ENCODE measurements around the gene GBP1.
"Not testable (repeated sequence)": the region's sequence is repeated elsewhere in the genome, so short reads cannot be mapped to it uniquely, and the experiment has no call there.

The GBP1 gene, protein sequence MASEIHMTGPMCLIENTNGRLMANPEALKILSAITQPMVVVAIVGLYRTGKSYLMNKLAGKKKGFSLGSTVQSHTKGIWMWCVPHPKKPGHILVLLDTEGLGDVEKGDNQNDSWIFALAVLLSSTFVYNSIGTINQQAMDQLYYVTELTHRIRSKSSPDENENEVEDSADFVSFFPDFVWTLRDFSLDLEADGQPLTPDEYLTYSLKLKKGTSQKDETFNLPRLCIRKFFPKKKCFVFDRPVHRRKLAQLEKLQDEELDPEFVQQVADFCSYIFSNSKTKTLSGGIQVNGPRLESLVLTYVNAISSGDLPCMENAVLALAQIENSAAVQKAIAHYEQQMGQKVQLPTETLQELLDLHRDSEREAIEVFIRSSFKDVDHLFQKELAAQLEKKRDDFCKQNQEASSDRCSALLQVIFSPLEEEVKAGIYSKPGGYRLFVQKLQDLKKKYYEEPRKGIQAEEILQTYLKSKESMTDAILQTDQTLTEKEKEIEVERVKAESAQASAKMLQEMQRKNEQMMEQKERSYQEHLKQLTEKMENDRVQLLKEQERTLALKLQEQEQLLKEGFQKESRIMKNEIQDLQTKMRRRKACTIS

DNA sequence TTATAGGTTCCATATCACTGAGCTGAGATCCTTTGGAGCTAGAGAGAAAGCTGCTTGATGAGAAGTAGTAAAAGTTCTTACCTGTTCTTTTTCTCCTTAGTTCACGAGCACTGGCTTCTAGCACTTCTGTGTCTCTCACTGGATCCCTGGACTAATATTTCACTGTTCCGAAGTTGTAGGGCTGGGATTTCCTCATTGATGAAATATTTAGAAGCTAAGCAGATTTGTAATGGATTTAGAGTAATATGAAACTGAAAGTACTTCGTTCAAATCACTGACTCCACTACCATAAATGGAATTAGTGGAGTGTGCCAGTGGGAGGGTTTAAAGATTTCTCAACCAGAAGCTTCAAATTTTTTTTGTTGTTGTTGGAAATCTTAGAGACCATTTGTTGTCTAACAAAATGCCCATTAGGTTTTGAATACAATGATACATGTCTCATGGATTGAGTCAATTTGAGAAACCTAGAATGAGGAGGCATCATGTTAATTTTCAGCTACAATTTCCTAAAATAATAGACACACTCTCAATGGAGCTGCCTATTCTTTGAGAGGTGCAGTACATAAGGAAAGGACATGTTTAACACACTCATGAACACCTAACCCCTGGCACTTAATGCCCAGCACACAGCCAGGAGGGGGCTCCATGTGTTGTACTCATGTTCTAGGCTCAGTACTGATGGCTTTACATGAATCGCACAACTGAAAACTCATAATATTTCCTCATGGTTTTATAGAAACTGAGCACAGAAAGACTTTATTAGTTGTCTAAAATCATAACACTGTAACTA lies at the start of gene GBP1:
Gene GBP1, minus strand, starts transcription at position 130 of the 790 bp plus-strand sequence. CDS start 1,974 bp downstream, outside the sequence.
- no peak for DNase-seq (ENCODE audit: low read depth)

DNA sequence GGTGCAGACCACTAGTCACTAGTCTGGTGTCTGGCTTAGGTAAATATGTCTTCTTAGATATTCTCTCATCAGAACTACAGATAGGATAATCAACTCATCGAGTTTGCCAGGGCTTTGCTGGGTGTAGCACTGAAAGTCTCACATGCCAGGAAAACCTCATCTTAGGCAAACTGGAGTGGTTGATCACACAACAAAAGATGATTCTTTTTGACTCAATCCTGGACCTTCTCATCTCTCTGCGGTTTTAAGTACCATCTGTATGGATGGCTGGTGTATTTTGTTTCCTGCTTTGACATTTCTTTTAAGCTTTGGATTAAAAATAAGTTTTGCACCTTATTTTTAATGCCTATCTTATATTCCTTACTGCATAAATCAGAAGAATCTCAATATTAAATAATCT lies 49.7 kb upstream of the GBP1 start:
- DNase-seq (ENCODE audit: low read depth), result no peak

DNA sequence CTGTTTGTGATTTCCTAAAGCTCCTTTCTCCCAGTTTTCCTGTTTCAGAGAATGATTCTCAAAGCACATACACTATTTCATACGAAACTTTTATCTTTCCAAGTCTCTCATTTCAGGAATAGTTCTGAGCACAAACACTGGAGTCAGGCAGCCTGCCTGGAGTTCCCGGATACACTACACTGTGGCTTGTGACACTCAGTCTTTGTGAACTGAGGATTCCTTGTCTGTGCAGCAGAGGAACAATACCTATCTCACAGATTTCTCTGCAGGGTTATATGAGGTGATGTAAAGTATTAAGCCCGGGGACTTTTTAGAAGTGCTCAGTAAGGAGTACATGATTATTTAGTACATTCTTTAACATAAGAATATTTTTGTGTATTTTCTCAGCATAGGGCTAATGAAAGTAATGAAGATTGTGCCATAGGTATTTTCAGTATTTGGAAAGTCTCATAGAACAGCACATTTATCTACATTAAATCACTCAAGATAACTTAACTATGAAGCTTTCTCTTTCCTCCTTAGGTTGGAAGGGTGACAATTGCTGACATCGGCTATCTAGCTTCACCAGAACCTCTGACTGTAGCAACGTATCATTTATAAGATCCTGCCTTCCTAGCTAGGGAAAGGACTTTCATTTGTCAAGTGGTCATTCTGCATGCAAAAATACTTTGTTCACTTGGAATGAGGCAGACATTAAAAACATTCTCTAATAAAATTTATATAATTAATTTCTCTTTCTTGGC lies 48.0 kb upstream of the GBP1 start:
- DNase-seq (ENCODE audit: low read depth), result no peak

DNA sequence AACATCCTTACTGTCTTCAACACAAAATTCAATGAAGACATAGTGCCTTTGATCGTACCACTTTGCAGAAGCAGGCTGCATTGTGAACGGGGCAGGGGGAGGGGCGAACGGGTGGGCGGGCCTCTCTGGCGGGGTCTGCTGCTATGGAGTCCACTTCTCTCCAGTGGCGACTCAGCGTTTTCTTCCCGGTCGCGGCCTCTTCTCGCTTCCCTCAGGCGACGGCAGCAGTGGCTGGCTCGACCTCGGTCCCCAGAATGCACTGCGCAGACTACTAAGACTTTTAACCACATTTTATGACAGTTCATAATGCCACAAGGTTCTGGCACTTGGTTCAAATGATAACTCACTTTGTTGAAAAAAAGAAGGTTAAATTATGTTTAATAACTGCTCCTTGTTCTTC lies 39.7 kb upstream of the GBP1 start:
- peak; percentile 49 for DNase-seq (ENCODE audit: low read depth)

DNA sequence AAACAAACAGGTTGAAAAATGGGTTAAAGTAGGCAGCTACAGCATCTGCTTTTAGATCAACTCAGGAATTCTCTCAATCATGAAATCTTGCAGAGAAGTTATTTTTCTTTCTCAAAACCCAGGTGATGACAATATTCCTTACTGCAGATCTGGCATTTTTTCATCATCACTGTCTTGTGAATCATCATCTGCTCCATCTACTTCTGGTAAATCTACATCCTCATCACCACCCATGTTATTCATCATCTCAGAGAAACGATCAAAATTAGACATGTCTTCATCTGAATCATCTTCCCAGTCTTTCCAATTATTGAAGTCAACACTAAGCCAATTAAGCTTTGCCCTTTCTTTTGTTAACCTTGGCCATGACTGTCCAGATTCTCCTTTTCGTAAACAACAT lies 39.1 kb upstream of the GBP1 start:
- no peak for DNase-seq (ENCODE audit: low read depth)

DNA sequence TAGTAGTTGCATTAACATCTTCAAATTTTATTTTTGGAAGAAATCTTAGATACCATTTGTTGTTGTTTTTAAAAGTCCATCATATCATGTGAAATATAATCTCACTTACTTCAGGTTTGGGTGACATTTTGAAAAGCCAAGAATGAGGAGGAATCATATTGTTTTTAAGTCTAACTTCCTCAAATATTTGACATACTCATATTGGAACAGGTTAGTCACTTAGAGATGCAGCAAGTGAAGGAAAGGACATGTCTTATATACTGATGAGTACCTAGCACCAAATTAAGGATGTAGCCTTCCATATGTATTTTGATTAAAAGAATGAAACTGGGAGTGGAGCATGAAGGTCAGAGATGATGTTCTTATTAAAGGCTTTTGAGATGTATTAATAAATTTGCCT lies 37.0 kb upstream of the GBP1 start:
- DNase-seq (ENCODE audit: low read depth), result no peak

DNA sequence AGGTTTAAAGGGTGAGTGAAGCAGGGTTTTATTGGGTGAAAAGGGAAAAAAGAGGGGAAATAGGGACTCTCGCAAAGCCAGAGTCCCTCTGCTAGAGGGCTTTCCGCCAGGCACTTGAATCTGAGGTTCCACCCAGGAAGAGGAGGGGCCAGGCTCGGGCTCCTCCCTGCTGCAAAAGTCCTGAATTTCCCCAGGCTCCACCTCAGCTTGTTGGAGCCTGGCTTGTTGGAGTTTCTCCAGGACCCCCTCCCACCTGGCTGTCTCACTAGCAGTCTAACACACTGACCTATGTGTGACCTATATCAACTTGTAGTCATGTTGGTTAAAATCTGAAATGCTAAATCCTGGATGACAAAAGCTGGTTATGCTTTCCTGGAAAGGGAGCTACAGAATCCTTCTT lies 35.4 kb upstream of the GBP1 start:
- DNase-seq (ENCODE audit: low read depth), result no peak

DNA sequence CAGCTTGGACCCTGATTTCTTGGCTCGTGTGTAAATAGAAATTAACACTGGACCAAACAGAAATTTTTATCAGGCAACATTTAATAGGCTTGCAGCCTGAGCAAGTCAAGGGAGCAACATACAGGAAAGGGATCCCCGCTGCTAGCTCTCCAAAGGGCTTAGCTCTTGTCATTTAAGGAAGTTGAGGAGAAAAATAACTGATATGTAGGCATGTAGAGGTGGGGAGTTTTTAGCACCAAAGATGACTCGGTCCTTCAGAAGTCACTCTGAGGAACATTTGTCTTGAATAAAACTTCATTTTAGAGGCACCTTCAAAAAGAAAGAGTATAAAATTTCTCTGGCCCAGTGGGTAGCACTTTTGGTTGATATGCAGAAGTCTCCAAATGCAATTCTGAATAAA lies 33.8 kb upstream of the GBP1 start:
- DNase-seq (ENCODE audit: low read depth), result no peak

DNA sequence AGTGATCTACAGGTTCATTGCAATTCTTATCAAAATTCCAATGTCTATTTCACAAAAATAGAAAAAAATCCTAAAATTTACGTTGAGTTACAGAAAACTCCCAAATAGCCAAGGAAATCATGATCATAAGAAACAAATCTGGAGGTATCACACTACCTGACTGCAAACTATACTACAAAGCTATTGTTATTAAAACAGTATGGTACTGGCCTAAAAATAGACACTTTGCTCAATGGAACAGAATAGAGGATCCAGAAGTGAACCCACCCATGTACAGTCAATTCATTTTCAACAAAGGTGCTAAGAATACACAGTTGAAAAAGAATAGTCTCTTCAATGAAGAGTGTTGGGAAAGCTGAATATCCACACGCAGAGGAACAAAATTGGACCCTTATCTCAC lies 30.7 kb upstream of the GBP1 start:
- DNase-seq (ENCODE audit: low read depth), result no peak

DNA sequence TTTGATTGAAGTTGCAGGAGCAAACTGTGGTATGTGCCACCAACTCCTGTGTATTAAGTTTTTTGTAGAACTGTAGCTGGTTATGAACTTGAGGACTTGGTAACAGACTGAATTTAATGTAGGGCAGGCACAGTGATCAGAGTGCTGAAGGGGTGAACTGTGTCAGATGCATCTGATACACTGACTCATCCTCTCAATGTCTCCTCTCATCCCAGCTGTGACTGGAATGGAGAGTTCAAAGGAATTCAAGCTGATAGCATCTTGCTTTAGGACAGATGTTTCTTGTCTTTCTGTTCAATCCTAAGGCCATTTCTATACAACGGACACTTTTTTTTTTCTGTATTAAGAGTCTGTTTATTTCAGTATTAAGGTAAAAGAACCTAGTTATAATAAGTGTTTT lies 25.0 kb upstream of the GBP1 start:
- DNase-seq (ENCODE audit: low read depth), result no peak

DNA sequence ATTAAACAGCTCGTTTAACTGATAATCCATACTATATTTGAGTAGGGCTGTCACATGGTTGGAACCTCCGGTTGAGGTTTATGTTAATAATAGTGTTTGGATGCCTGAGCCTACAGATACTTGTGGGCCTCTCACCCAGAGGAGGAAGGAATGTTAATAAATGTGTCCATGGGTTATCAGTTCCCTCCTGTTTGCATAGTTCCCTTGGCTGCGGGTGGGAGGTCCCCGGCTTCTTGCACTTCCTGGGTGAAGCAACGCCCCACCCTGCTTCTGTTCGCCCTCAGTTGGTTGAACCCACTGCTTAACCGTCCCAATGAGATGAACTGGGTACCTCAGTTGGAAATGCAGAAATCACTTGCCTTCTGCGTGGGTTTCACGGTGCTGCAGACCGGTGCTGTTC lies 23.6 kb upstream of the GBP1 start:
- no peak for DNase-seq (ENCODE audit: low read depth)

DNA sequence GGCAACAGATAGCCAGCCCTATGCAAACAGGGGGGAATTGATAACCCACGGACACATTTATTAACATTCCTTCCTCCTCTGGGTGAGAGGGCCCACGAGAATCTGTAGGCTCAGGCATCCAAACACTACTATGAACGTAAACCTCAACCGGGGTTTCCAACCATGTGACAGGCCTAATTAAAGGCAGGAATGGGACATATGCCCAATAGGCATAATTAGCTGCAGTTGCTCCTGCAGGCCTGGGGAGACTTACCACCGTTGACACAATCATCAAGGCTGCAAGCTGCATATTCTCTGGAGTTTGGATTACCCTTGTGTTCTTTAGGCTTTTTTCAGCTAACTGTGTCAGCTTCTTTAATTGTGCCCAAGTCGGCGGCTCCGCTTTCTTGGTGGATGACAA lies 22.2 kb upstream of the GBP1 start:
- no peak for DNase-seq (ENCODE audit: low read depth)

DNA sequence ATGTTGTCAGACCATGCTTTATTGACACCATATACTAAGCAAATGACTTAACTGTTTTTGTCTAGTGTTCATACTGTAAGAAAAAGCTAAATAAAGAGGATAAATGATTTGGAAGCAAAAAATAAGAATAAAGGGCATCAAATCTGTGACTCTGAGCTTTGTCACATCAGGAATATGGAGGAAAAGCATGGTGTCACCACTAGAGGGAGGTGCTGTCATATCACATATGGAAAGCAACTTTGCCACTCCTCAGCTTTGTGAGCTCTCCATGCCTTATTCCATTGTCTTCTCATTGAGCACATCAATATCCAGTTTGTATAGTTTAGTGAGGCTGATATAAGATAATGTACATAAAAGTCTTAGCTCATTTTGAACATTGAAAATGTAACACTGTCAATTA lies 20.8 kb upstream of the GBP1 start:
- DNase-seq (ENCODE audit: low read depth), result peak; percentile 14

DNA sequence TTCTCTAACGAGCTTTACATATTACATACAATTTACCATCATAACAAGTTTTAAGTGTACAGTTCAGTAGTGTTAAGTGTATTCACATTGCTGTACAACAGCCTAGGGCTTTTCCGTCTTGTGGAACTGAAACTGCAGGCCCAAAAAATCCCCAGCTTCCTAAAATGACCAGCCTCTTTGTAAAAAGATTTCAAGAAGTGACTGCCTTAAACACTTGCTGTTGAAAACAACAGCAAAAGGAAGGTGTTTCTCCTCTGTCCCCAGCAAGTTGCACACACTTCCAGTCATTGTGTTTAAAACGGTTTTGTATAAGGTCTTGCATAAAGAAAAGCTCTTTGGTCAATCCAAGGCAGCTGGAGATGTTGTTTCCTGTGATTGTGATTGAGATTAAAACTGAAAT lies 16.0 kb upstream of the GBP1 start:
- no peak for DNase-seq (ENCODE audit: low read depth)

DNA sequence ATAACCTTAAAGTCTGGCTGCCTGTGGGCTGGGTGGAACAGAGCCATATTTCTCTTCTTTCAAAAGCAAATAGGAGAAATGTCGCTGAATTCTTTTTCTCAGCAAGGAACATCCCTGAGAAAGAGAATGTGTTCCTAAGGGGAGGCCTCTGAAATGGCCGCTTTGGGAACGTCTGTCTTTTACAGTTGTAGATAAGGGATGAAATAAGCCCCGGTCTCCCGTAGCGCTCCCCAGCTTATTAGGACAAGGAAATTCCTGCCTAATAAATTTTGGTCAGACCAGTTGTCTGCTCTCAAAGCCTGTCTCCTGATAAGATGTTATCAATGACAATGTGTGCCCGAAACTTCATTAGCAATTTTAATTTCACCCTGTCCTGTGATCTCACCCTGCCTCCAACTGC lies 15.1 kb upstream of the GBP1 start:
- DNase-seq (ENCODE audit: low read depth), result not testable (repeated sequence)

DNA sequence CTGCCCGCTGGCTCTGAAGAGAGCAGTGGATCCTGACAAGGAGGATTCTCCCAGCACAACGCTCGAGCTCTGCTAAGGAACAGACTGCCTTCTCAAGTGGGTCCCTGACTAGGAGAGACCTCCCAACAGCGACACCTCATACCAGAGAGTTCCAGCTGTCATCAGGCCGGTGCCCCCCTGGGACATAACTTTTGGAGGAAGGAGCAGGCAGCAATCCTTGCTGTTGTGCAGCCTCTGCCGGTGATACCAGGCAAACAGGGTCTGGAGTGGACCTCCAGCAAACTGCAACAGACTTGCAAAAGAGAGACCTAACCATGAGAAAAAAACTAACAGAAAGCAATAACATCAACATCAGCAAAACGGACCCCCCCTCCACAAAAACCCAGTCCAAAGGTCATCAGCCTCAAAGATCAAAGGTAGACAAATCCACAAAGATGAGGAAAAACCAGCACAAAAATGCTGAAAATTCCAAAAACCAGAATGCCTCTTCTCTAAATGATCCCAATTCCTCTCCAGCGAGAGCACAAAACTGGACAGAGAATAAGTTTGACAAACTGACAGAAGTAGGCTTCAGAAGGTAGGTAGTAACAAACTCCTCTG lies 7.6 kb upstream of the GBP1 start:
- DNase-seq (ENCODE audit: low read depth), result not testable (repeated sequence)

DNA sequence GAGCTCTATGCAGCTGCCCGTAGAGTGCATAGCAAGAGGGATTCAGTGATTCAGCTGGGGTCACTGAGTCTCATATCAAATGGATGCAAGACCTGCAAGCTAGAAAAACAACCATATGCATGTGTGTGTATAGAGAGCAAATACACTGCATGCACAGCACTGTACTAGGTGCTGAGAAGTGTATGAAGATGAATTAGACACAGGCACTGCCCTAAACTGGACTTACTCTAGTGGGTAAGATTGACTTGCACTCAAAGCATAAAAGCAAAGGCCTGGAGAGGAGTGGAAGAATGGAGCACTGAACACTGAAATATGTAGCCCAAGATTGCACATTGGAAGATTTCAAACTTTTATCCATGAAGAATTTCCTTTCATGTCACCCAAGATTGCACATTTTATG lies 5.5 kb upstream of the GBP1 start:
- no peak for DNase-seq (ENCODE audit: low read depth)

DNA sequence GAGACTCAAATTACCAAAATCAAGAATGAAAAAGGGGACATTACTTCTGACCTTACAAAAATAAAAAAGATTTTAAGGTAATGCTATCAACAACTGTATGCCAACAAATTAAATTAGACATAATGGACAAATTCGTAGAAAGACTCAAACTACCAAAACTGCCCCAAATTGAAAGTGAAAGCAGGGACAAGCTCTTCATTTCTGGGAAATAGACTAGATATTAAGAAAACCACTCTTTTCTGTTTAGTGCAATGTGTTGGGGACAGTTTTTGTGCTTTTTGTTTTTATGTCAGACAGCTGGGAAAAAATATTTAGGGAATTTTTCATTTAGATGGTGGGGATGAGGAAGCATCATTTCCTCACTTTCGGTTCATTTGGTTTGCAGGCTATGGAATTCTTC lies 4.9 kb upstream of the GBP1 start:
- DNase-seq (ENCODE audit: low read depth), result no peak

DNA sequence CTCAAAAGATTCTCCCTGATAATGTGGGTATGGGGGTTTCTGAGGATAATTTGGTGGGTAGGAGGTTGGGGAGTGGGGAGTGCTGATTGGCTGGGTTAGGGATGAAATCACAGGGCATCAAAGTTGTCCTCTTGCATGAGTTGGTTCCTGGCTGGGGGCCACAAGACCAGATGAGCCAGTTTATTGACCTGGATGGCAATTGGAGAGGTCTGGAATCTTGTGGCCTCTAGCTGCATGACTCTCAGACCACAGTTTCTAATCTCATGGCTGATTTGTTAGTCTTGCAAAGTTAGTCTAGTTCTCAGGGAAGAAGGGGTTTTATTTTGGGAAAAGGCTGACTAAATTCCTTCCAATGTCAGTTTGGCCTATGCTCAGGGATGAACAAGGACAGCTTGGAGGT lies 3.3 kb upstream of the GBP1 start:
- no peak for DNase-seq (ENCODE audit: low read depth)

DNA sequence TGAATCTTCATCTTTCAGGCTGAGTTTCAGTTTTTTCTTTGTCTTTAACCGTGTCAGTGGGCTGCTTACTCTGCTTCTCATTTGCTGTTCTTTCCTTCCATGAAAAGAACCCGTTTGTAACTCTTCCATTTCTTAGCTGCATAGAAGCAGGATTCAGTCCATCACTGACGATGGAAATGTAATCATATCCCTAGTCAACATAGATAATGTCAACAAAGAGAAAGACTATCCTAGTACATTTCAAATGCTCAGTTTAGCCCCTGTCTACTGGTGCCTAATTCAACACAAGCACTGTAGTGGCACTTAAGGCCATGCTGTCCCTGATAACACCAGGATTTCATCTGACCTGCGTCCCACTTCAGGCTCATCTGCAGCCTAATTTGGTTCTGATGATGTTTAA lies 376 bp downstream of the GBP1 start:
- DNase-seq (ENCODE audit: low read depth), result no peak

DNA sequence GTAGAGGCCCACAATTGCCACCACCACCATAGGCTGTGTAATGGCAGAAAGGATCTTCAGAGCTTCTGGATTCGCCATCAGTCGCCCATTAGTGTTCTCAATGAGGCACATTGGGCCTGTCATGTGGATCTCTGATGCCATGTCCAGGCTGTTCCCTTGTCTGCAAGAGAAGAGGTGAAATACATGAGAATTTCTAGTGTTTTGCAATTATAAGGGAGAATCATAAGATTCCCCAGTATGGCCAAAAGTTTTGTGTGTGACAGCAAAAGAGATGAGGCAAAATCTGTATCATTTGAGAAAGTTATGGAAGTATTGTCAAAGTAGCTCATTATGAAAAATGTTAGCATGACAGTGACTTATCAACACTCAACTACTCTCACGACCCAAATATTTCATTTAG lies 1.9 kb downstream of the GBP1 start:
- DNase-seq (ENCODE audit: low read depth), result no peak

DNA sequence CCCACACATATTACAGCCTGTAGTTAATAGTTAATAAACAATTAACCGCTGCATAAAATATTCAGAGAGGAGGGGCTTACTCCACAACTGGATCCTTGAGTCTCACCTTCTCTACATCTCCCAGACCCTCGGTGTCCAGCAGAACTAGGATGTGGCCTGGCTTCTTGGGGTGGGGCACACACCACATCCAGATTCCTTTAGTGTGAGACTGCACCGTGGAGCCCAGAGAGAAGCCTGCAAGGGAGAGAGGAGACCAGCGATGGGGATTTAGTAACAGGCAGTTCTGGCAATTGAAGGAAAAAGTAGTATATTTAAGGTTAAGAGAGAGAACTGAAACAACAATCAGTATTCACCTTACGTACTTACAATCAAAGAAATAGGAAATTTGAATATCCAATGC lies 4.9 kb downstream of the GBP1 start:
- no peak for DNase-seq (ENCODE audit: low read depth)

All from CMK (cell line).